Measurements from ENCODE around the gene ZNF497. TPM values are rescaled to one million over a fixed set of nuclear protein-coding genes. Genes with fewer than 3 reads are reported as not detected.

ZNF497 gene
- total and polyA plus RNA-seq, 2 of the 13 experiments (the other 11 are each of a cell fraction or from before 2014, with no cell fraction given), result 1.5 to 1.9 TPM

- TF ChIP-seq AHDC1 (CRISPR knock-in tag; IDR thresholded peaks at IDR 0.05; ENCODE audit: borderline replicate concordance) (no peak), NRL (CRISPR knock-in tag; IDR thresholded peaks at IDR 0.05; ENCODE audit: borderline replicate concordance) (no peak), RNF2 (conservative IDR thresholded peaks at IDR 0.05; ENCODE audit: low read depth) (no peak), KMT2A (CRISPR knock-in tag; IDR thresholded peaks at IDR 0.05) (no peak), JDP2 (CRISPR knock-in tag; IDR thresholded peaks at IDR 0.05; ENCODE audit: borderline replicate concordance) (no peak), MAFF (IDR thresholded peaks at IDR 0.05; ENCODE audit: low read depth, low read length) (peak; percentile 41), ZNF792 (CRISPR knock-in tag; IDR thresholded peaks at IDR 0.05) (no peak), MAFK (conservative IDR thresholded peaks at IDR 0.05 in 1 of 2, IDR thresholded peaks at IDR 0.05 in 1 of 2; ENCODE audit: low read length in 2 of 2) (peak; percentile 38 to 60; a peak in 3 of 4 replicates), ZNF788 (CRISPR knock-in tag; IDR thresholded peaks at IDR 0.05; ENCODE audit: borderline replicate concordance) (no peak), ZNF343 (CRISPR knock-in tag; IDR thresholded peaks at IDR 0.05) (0 out of 2 replicates have a peak, but pooled peaks have one; percentile 33), POLR2A (IDR thresholded peaks at IDR 0.05; ENCODE audit: insufficient read depth in 1 of 2, low read depth in 2 of 2, low read length in 2 of 2) (peak in 1 of 2 experiments; percentile 21; a peak in 1 of 4 replicates)
These were observed 32.3 kb upstream of the ZNF497 start (continued) for GRCh38 chr19:58394821-58395219.
